Endothelial cell of hepatic sinusoid (primary cell): ENCODE data around the gene TAOK2.

Source experiments
- in situ Hi-C: cut with HindIII; loops from 2 replicates; pipeline ENCODE4 v1.10.0; 2017; ENCODE audit warnings: low sequenced_read_pairs

The TAOK2 gene

GRCh38 chr16:29962344-29962994 lies 11.2 kb upstream of the TAOK2 start:
- in situ Hi-C loops, result loop anchor here (5.0 kb wide), 1 partner anchor 60 kb away; the partner anchor contains the start of gene ASPHD1

DNA sequence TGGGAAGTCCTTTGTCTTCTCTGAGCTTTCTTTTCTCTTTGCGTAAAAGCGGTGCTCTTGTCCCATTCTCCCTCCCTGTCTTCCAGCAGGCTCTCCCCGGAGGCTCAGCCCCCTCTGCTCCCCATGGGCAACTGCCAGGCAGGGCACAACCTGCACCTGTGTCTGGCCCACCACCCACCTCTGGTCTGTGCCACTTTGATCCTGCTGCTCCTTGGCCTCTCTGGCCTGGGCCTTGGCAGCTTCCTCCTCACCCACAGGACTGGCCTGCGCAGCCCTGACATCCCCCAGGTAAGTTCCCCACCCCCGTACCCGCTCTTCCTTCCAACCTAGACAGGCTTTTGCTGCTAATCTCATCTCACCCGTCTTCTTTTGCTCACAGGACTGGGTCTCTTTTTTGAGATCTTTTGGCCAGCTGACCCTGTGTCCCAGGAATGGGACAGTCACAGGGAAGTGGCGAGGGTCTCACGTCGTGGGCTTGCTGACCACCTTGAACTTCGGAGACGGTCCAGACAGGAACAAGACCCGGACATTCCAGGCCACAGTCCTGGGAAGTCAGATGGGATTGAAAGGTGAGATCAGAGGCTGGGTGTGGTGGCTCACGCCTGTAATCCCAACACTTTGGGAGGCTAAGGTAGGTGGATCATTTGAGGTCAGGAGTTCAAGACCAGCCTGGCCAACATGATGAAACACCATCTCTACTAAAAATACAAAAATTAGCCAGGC lies 10.5 kb upstream of the TAOK2 start:
- in situ Hi-C loops, result loop anchor here (5.0 kb wide), 1 partner anchor 61 kb away; the partner anchor contains the start of gene ASPHD1

- in situ Hi-C loops, result no loop called here
Observed at GRCh38 chr16:29968205-29968604, 5.5 kb upstream of the TAOK2 start.

- in situ Hi-C loops, result loop anchor here (10.0 kb wide), 1 partner anchor 167 kb away; the partner anchor contains the start of gene MAZ
Observed at GRCh38 chr16:29971304-29971703, 2.4 kb upstream of the TAOK2 start.

DNA sequence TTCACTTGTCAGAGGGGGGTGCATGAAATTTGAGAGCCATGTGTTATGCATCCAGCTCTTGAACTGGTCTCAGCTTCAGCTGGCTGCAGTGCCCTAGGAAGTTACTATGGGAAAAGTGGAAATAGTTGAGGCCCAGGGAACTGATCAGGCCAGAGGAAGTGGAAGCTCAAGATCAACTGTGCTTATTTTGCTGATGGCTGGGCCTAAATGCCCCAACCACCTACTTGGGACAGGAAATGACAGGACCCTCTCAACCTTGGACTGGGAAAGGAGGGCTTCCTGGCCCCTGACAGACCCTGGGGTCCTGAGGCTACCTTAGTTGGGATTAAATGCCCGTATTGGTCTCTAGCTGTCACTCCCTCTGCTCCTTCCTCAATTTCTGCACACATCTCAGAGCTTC lies 1.2 kb upstream of the TAOK2 start:
- in situ Hi-C loops, result loop anchor here (10.0 kb wide), 1 partner anchor 168 kb away; the partner anchor contains the start of gene MAZ

GRCh38 chr16:29972992-29973383 lies 680 bp upstream of the TAOK2 start:
- in situ Hi-C loops, result loop anchor here (10.0 kb wide), 1 partner anchor 168 kb away; the partner anchor contains the start of gene MAZ

GRCh38 chr16:29974291-29975133 lies 844 bp downstream of the TAOK2 start:
- in situ Hi-C loops, result loop anchor here (10.0 kb wide), 1 partner anchor 170 kb away; the partner anchor contains the start of gene MAZ

GRCh38 chr16:29975134-29975538 lies 1.5 kb downstream of the TAOK2 start:
- in situ Hi-C loops, result loop anchor here (10.0 kb wide), 1 partner anchor 170 kb away; the partner anchor contains the start of gene MAZ

DNA sequence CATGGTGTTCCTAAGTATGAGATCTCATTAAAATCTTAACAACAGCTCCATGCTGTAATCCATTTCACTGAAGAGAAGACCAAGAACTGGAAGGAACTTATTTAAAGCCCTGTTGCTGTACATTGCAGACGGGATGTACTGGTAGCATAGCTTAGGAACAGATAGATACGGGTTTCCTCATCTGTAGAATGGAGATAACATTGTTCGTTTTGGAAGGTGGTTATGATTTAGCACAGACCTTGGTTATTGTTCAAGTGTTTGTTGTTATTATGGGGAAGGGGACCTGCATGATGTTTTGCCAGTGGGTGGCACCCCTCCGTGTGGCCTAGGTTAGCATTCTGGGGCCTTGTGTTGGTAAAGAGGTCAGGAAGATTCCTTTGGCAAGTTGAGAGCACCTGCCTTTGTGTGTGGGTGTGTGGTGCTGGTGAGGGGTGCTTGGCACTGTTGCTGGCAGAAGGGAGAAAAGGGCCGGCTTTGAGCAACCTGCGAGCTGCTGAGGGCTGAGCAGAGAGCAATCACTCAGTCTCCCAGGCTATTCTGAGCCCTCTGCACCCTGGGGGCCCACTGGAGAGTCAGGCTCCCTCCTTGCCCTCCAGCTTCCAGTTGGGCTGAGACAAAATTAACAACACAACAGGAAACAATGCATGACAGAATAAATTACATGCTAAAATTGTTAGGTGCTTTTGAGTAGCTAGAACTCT lies 2.3 kb downstream of the TAOK2 start:
- in situ Hi-C loops, result loop anchor here (10.0 kb wide), 1 partner anchor 171 kb away; the partner anchor contains the start of gene MAZ

- in situ Hi-C loops, result loop anchor here (10.0 kb wide), 1 partner anchor 172 kb away; the partner anchor contains the start of gene MAZ
Observed at GRCh38 chr16:29977063-29977825, 3.6 kb downstream of the TAOK2 start.

DNA sequence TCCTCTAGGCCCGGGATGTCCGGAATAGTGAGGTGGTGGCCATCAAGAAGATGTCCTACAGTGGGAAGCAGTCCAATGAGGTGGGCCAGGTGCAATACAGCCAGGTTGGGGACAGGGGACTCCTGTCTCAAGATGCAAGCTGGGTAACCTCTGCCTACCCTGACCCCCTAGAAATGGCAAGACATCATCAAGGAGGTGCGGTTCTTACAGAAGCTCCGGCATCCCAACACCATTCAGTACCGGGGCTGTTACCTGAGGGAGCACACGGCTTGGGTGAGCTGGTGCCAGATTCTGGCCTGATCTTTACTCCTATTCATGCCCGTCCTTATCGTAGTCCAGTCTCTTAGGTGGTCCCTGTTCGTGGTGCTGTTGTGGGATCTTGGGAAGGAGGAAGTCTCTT lies 4.4 kb downstream of the TAOK2 start:
- in situ Hi-C loops, result loop anchor here (10.0 kb wide), 1 partner anchor 173 kb away; the partner anchor contains the start of gene MAZ

DNA sequence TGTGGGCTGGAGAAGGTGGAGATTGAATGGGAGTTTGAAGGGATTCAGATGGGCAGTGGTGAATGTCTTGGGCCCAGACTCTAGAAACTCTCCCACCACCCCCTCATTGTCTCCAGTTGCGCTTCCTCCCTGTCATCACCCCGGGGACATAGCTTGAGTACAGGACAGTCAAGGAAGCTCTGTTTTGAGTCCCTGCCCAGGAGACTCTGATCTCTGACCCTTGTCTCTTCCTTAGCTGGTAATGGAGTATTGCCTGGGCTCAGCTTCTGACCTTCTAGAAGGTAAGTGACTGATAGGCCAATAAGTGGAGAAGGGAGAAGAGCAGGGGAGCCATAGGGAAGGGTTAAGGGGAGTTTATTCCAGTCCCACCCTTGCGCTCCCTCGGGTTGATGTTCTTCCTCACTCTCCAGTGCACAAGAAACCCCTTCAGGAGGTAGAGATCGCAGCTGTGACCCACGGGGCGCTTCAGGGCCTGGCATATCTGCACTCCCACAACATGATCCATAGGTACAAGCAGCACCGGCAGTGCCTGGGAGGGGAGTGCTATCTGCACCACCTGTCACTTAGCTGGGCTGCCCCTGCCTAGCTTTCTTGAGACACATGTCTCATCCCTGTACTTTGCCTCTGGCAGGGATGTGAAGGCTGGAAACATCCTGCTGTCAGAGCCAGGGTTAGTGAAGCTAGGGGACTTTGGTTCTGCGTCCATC lies 5.0 kb downstream of the TAOK2 start:
- in situ Hi-C loops, result loop anchor here (10.0 kb wide), 1 partner anchor 174 kb away; the partner anchor contains the start of gene MAZ

- in situ Hi-C loops, result no loop called here
Observed at GRCh38 chr16:29982560-29983419, 9.1 kb downstream of the TAOK2 start.

DNA sequence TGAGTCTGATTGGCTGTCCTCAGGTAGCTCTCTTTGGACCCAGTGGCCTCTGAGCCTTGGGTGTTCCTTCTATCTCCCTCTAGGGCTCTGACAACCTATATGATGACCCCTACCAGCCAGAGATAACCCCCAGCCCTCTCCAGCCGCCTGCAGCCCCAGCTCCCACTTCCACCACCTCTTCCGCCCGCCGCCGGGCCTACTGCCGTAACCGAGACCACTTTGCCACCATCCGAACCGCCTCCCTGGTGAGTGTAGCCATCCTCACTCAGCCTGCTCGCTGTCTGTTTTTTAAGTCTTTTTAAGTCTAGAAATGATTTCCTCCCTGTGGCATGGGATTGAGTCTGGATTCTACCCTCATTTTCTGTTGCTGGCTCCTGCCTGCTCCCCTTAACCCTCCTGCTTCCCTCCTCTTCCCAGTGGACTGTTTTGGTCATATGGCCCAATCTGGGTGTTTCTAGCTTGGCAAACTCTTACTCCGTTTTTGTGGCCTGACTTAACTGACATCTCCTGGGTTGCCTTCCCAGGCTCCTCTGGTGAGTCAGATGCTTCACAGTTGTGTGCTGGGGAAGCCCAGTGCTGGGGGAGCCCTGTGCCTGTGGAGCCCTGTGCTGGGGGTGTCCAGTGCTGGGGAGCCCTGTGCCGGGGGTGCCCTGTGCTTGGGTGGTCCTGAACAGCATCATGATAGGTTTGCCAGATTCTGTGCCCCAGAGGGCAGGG lies 9.9 kb downstream of the TAOK2 start:
- in situ Hi-C loops, result no loop called here

DNA sequence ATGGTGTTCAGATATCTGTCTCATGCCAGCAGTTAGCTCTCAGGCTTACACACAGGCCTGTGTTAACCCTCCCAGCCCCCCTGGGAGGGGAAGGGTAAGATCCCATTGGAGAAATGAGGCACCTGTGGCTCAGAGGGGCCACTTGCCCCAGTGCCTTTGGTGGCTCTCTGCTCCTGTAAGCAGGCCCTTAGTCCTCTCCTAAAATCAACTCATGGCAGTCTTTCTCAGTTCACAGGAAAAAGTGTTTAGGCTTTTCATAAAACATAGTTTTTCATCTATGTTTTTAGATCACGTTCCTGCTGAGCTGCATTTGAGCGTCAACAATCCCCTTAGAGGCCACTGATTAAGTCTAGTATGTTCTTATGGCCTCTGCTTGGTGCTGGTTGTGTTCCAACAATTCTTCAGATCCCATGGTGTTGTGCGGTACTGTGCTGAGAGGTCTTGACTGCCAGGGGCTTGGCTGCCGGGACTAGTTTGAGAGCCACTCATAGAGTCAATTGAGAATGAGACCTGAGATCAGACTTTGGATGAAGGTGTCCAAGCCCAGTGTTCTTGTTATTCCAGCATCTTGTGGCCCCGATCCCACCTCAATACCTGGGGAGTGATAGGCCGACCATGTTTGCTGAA lies 10.6 kb downstream of the TAOK2 start:
- in situ Hi-C loops, result no loop called here

DNA sequence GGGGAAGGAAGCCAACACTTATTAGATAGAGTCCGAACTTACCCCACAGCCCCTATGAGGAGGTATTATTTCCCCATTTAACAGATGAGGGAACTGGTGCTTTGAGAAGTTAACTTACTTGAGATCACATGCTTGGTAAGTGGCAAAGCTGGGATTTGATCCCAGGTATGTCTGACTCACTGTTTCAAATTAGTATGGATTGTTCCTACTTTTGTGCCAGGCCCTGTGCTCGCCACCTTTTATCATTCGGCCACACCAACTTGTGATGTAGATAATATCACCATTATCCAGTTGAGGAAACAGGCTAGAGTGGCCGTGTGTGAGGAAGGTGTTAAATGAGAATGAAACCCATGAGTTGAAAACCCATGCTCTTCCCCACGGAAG lies 11.1 kb downstream of the TAOK2 start:
- in situ Hi-C loops, result no loop called here
